ENCODE results near the gene METTL24. TPM values are rescaled to one million over a fixed set of nuclear protein-coding genes. Genes with fewer than 3 reads are reported as not detected.
"Not testable (repeated sequence)": the region's sequence is repeated elsewhere in the genome, so short reads cannot be mapped to it uniquely, and the experiment has no call there.

The METTL24 gene
- polyA plus RNA-seq, 5 donors: 1.8 to 4.2 (median 3.0) TPM

- DNase-seq: no peak
Measured at GRCh38 chr6:110315869-110316398, 42.2 kb downstream of the METTL24 start.

GRCh38 chr6:110315207-110315868 lies 42.8 kb downstream of the METTL24 start:
- DNase-seq: no peak

DNA sequence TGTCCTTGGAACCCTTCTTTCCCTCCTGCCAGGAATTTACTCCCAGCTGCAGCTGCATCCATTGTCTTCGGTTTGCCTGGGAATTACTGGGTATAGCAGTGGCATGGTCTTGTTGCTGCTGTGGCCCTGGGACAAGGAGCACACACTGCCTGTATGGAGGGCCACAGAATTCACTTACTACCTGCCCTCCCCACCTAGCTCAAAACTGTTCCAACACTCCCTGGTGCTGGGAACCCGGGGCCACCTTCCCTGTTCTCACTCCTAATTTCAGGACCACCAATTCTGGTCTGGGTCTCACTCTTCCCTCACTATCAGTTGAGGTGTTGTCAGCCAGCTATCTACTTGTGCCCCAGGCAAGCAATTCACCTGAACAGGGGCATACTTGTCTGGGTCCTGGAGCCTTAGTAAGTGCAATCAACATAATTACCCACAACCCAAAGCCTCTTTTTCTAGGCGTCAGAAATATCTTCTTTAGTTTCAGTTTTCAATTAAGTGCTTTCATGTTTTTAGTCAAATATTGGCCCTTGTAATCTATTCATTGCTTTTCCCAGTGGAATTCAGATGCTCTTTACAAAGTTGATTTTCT lies 47.2 kb downstream of the METTL24 start:
- no peak for DNase-seq

- DNase-seq: not testable (repeated sequence)
Measured at GRCh38 chr6:110309432-110309831, 48.7 kb downstream of the METTL24 start.

- DNase-seq: no peak
Measured at GRCh38 chr6:110307368-110307767, 50.8 kb downstream of the METTL24 start.

DNA sequence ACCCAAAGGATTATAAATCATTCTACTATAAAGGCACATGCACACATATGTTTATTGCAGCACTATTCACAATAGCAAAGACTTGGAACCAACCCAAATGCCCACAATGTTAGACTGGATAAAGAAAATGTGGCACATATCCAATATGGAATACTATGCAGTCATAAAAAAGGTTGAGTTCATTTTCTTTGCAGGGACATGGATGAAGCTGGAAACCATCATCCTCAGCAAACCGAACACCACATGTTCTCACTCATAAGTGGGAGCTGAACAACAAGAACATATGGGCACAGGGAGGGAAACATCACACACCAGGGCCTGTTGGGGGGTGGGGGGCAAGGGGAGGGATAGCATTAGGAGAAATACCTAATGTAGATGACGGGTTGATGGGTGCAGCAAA lies 52.3 kb downstream of the METTL24 start:
- DNase-seq: not testable (repeated sequence)

DNA sequence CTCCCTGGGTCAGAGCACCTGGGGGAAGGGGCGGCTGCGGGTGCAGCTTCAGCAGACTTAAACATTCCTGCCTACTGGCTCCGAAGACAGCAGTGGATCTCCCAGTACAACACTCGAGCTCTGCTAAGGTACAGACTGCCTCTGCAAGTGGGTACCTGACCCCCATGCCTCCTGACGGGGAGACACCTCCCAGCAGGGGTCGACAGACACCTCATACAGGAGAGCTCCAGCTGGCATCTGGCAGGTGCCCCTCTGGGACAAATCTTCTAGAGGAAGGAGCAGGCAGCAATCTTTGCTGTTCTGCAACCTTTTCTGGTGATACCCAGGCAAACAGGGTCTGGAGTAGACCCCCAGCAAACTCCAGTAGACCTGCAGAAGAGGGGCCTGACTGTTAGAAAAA lies 54.5 kb downstream of the METTL24 start:
- DNase-seq: not testable (repeated sequence)

GRCh38 chr6:110298916-110299315 lies 59.2 kb downstream of the METTL24 start:
- DNase-seq: no peak

DNA sequence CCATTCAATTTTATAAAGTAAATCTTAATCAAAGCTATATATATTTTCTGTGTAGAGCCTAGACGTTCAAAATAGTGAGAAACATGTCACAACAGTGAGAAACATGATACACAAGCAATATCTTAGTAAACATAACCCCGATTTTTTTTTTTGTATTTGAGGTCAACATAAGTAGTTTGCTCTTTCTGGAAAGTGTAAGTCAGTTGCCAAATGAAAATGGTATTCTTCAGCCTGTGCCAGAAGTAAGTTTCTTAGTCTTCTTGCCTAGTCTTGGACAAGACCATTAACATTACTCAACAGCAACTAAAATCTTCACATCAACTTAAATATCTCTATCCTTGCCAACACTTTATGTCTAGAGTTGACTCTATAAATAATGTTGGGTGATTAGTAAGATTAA lies 59.7 kb downstream of the METTL24 start:
- DNase-seq: peak in 1 of 2 donors; percentile 23

DNA sequence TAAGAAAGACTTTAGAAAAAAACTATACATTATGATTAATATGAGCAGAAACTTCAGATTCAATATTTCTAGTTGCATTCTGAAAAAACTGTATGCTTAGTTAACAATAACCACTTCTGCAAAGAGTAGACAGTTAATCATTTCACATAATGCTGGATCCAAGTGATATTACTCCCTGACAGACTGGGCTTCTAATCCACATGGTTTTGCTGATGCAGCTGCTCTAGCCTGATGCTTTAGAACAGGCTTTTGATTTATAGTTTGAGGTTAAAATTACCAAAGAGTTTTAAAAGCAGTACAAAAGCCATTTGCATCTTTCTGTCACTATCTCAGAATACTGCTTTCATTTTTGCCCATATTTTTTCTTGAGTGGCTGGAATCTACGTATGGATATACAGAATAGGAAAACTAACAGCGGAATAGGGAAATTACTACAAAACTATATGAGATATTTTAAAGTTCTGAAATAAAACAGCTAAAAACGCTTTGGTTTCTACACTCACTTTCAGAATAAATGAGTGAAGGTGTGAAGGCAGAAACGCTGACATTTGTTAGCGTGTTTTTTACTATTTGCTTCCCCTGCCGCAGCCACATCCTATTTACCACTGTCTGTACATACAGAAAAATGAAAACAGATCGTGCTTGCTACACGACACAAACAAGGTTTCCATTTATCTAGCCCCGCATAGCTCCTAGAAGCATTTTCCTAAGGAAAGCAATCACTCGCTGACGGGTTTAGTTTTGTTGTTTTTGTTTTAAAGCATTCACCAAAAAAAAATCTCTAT lies 61.7 kb downstream of the METTL24 start:
- peak in 1 of 2 donors; percentile 10 for DNase-seq

DNA sequence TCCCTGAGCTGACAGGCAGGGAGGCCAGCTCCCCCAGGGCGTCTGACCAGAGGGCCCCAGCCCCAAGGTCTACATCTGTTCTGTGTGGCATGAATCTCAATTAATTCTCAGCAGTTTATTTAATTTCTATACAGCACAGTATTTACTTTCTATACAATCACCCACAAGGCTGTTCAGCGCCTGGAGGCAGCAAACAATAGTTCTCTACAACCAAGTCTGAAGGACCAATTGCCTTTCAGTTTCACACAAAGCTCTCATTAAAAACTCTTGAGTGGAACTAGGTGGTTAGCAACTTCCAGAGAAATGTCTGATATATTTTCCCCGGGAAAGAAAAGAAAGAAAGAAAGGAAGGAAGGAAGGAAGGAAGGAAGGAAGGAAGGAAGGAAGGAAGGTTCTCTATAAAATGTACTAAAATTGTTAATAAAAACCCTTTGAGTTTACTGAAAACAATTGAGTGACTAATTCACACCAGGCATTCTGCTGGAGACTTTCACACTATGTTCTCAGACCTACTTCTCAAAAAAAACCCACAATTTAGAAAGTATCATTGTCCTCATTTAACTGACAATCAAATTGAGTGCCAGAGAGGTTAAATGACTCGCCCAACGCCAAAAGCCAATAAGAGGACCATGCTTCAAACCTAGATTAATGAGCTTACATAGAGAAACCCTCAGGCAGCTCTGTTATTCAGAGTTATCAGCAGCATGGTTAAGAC lies 62.5 kb downstream of the METTL24 start:
- no peak for DNase-seq

DNA sequence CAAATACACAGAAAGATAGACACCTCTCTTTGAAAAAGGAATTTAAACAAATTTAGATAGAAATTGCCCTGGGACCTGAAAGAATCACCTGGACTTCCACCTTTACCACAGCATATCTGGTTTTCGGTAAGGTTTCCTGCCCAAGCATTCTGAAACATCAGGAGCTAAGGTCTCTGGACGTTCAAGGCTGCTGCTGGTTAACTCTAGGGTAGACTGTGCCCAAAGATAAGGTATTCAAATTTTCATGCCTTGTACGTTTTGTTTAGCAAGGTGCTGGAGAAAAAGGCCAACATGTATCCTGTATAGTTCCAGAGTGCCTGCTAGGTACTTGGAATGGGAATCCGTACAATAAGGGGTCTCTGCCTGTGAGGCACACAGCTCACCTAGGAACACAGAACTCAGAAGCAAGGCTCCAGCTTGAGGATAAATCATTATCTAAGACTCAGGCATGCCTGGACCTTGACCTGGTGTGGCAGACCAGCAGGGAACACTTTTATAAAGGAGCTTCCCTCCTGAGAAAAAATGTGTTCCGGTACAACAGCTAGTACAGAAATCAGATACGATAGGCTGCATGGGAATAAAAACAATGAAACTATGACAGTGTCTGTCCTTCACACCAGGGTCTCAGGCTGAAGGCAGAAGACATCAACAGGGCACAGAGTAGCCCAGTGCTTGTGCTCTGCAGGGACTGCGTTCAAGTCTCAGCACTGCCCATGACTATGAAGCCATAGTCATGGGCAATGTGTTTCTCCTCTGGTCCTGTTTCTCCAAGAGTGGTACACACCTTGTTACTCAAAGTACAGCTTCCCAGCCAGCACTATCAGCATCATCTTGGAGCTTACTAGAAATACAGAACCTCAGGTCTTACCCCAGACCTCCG lies 70.4 kb downstream of the METTL24 start:
- no peak for DNase-seq

DNA sequence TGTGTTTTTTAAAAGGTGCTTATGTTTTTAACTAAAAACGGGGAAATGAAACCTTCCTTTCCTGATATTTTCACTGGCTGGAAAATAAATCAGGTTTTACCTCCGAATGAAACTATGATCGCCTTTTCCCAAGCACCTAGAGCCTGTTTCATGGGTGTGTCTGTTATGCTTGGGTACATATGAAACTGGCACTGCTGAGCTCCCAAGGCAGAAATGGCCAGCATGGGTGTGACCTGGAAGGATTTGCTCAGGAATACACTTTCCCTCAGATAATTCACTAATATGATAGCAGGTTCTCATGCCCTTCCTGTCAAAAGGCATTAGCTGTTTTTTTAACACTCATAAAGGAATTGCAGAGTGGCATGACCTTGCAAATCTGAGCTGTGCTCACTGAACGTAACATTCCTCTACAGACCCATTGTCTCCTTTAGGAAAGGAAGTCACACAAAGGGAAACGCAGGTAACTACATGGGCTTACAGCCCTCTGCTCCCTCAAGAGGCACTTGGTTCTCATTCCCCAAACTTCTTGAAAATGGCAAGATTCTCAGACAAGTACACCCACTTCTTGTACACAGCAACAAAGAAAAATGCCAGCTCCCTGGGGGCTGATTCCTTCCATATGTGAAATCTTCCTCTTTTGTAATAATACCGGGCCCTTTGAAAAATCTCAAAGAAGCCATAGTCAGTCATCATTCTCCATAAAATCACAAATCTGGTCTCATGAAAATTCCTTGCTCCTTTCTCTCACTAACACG lies 72.7 kb downstream of the METTL24 start:
- DNase-seq: no peak

DNA sequence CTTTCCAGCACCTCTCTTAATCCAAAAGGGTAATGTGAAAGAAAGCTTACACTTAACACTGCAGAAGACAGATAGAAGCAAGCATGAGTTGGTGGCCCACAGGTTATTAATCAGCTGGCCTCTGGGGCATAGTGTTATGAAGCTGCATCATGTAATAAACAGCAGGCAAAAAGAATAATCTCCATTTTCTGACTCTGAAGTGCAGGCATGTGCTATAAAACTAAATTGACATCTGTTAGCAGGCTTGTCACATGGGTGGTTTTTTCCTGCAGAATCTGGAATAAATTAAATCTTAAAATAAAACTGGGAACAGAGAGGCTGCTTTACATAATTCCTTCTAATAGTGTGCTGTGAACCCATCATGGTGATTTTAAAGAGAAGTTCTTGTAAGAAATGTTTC lies 73.3 kb downstream of the METTL24 start:
- no peak for DNase-seq

GRCh38 chr6:110283657-110284056 lies 74.5 kb downstream of the METTL24 start:
- no peak for DNase-seq

GRCh38 chr6:110282412-110282811 lies 75.7 kb downstream of the METTL24 start:
- DNase-seq: no peak

DNA sequence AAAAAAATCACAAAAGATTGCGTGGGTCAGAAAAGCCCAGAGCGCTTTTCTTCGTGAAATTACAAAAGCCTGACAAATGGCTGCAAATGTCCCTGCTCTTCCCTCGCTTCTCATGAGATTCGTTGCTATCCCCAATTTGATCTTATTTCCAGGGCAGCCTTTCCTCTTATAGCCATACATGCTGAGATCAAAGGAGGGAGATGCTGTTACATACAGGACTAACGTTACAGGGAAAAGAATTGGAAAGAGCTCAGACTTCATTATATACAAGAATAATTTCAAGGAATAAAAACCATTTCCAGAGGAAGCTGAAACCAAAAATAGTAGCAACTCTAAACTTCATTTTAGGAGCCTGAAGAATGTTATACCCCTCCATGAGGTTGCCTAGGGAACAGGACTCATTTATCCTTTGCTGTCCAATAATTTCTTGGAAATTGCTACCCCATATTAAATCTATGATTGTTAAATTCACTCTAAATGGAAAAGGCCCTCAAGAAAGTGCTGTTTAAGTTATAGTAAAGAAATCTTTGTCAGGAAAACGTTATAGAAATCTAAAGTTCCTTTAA lies 81.0 kb downstream of the METTL24 start:
- no peak for DNase-seq

DNA sequence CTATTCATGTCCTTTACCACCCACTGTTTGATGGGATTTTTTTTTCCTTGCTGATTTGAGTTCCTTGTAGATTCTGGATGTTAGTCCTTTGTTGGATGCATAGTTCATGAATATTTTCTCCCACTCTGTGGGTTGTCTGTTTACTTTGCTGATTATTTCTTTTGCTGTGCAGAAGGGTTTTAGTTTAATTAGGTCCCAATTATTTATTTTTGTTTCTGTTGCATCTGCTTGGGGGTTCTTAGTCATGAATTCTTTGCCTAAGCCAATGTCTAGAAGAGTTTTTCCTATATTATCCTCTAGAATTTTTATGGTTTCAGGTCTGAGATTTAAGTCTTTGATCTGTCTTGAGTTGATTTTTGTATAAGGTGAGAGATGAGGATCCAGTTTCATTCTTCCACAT lies 85.4 kb downstream of the METTL24 start:
- DNase-seq: not testable (repeated sequence)

DNA sequence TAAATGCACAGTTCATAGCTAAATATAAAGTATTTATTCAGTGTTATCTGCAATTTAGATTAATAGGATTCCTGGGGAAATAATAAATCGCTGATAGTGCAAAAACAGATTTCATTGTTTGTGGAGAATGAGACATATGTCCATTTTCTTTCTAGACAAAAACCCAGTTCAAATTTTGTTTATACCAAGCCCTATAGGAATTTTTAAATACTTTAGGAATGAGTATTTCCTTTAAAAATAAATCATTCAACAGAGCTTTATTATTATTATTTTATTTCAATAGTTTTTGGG lies 86.5 kb downstream of the METTL24 start:
- no peak for DNase-seq

DNA sequence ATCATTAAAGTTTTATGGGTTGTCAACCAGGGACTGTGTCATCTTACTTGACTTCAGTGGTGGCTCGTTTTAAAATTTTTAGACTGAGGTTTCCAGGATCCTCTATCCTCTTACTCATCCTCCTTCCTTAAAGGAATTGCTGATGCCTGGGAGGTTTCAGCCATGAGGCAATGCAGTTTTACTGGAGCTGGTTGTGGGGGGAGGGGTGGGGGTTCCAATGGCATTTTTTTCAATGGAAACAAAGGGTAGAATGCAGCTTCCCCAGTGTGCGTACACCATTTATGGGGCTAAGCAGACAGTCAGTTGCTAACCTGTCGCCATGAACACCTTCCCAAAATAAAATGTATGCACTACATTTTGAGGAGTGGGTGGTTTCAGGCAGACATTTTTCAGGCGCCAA lies 88.0 kb downstream of the METTL24 start:
- DNase-seq: no peak
